ENCODE results near the gene AFMID.

GRCh38 chr17:78252701-78253635 is 65.8 kb downstream of the AFMID start:
- TF ChIP-seq, protein P1, sequence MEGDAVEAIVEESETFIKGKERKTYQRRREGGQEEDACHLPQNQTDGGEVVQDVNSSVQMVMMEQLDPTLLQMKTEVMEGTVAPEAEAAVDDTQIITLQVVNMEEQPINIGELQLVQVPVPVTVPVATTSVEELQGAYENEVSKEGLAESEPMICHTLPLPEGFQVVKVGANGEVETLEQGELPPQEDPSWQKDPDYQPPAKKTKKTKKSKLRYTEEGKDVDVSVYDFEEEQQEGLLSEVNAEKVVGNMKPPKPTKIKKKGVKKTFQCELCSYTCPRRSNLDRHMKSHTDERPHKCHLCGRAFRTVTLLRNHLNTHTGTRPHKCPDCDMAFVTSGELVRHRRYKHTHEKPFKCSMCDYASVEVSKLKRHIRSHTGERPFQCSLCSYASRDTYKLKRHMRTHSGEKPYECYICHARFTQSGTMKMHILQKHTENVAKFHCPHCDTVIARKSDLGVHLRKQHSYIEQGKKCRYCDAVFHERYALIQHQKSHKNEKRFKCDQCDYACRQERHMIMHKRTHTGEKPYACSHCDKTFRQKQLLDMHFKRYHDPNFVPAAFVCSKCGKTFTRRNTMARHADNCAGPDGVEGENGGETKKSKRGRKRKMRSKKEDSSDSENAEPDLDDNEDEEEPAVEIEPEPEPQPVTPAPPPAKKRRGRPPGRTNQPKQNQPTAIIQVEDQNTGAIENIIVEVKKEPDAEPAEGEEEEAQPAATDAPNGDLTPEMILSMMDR (IDR thresholded peaks at IDR 0.05) = no peak
- TF ChIP-seq POLR2A (IDR thresholded peaks at IDR 0.05) (no peak), EP300 (IDR thresholded peaks at IDR 0.05; ENCODE audit: low read depth) (no peak), POLR2AphosphoS5 (IDR thresholded peaks at IDR 0.05) (no peak)
